GM12878 (cell line): Measurements from ENCODE around the gene PPFIBP1. TPM values are rescaled to one million over a fixed set of nuclear protein-coding genes. Genes with fewer than 3 reads are reported as not detected.

ENCODE experiments used
- ATAC-seq: fragments of 200-7000 bp; cut with Tn5 transposase; 3 replicates; pipeline ENCODE4 v1.9.1; 2020; ENCODE audit warnings: mild to moderate bottlenecking, moderate library complexity
- BruUV-seq: library from RNA; stranded (reverse); fragments of 400-500 nt; replicated peaks from 2 replicates; lab custom pipeline; 2021; lab: Mats Ljungman, UMichigan
- CTCF ChIA-PET: fragments of 300-600 bp; sonication (Branson Sonifier 250); formaldehyde crosslinking; extraction: SDS; loops from one replicate; lab custom pipeline; 2021; ENCODE audit warnings: inconsistent platforms; lab: Yijun Ruan, JAX
- POLR2A ChIA-PET: fragments of 350-600 bp; formaldehyde crosslinking; extraction: SDS; loops from one replicate; lab custom pipeline; 2021; ENCODE audit warnings: inconsistent platforms; lab: Charles Lee
- RAD21 ChIA-PET: fragments of 300-600 bp; sonication (Branson Sonifier 250); formaldehyde crosslinking; loops from one replicate; lab custom pipeline; 2023; ENCODE audit warnings: antibody characterized with exemption; ENCODE audit not compliant: unreplicated experiment; lab: Charles Lee
- SMC1A ChIA-PET: fragments of 300-600 bp; sonication (Branson Sonifier 250); formaldehyde crosslinking; loops from one replicate; lab custom pipeline; 2023; ENCODE audit not compliant: unreplicated experiment, uncharacterized antibody; lab: Charles Lee
- DNase-seq: peaks from one replicate; pipeline ENCODE4 v3.0.0-alpha.2; 2011; ENCODE audit warnings: low read depth, low spot score
- FAIRE-seq: peaks from 3 replicates; lab custom pipeline; 2011; peaks lifted over from hg19 to GRCh38; lab: Jason Lieb, UNC
- H2AFZ ChIP-seq: 2 replicates; pipeline ENCODE4 v1.6.0; 2011; ENCODE audit warnings: low read depth, low read length, control low read depth; ENCODE audit not compliant: control insufficient read depth
- H3K27ac ChIP-seq: 2 replicates; pipeline ENCODE4 v1.5.1; 2011; ENCODE audit warnings: control low read depth; ENCODE audit not compliant: control insufficient read depth, insufficient read depth
- H3K27me3 ChIP-seq, 2 experiments: replicated peaks in 1 of 2; 2 replicates each; pipeline versions ENCODE4 v1.6.0 to v1.6.1; 2011; ENCODE audit warnings: low read length in 1 of 2; ENCODE audit not compliant: control insufficient read depth in 2 of 2, insufficient read depth in 2 of 2
- H3K36me3 ChIP-seq, 2 experiments: 2 replicates each; pipeline ENCODE4 v1.5.1; 2011; ENCODE audit warnings: low read length in 1 of 2; ENCODE audit not compliant: control insufficient read depth in 2 of 2, insufficient read depth in 2 of 2
- H3K4me1 ChIP-seq: 2 replicates; pipeline ENCODE4 v1.6.1; 2011; ENCODE audit warnings: mild to moderate bottlenecking, low read length, moderate library complexity, mixed read lengths; ENCODE audit not compliant: control insufficient read depth, insufficient read depth
- H3K4me2 ChIP-seq: 2 replicates; pipeline ENCODE4 v1.6.0; 2011; ENCODE audit warnings: control low read depth; ENCODE audit not compliant: control insufficient read depth, insufficient read depth
- H3K4me3 ChIP-seq: fragments of 200-600 bp; sonication (generic); 2 replicates; pipeline ENCODE4 v1.5.1; 2016
- H3K79me2 ChIP-seq: 2 replicates; pipeline ENCODE4 v1.6.0; 2011; ENCODE audit warnings: low read length; ENCODE audit not compliant: control insufficient read depth, insufficient read depth
- H3K9ac ChIP-seq: 2 replicates; pipeline ENCODE4 v1.8.0; 2011; ENCODE audit warnings: low read length, control low read depth, mixed read lengths; ENCODE audit not compliant: control insufficient read depth, insufficient read depth
- H3K9me3 ChIP-seq: replicated peaks from 3 replicates; pipeline ENCODE4 v1.5.1; 2011; ENCODE audit warnings: mild to moderate bottlenecking, low read length; ENCODE audit not compliant: control insufficient read depth, insufficient read depth
- H4K20me1 ChIP-seq: 2 replicates; pipeline ENCODE4 v1.6.0; 2011; ENCODE audit not compliant: control insufficient read depth, insufficient read depth
- ATF7 ChIP-seq: fragments of 450-650 bp; IDR thresholded peaks from 2 replicates; pipeline ENCODE4 v1.6.1; 2016; ENCODE audit warnings: low read depth, mild to moderate bottlenecking
- BCLAF1 ChIP-seq: fragments of 450-650 bp; IDR thresholded peaks from 2 replicates; pipeline ENCODE4 v1.6.1; 2017; ENCODE audit warnings: antibody characterized with exemption, mild to moderate bottlenecking, moderate library complexity
- EGR1 ChIP-seq, 2 experiments: IDR thresholded peaks; 1 replicate in 1 of 2; 2 replicates in 1 of 2; pipeline ENCODE4 v1.6.1; 2011 to 2012; ENCODE audit warnings: low read depth in 2 of 2, low read length in 2 of 2, borderline replicate concordance in 1 of 2, mild to moderate bottlenecking in 1 of 2, moderate library complexity in 1 of 2
- HDAC6 ChIP-seq: fragments of 200-600 bp; sonication (generic); IDR thresholded peaks from one replicate; pipeline ENCODE4 v1.8.0; 2017; ENCODE audit warnings: antibody characterized with exemption; ENCODE audit not compliant: unreplicated experiment
- POLR2AphosphoS2 ChIP-seq: IDR thresholded peaks from 2 replicates; pipeline ENCODE4 v1.6.1; 2011; ENCODE audit warnings: low read depth, mild to moderate bottlenecking, low read length, improper control_type of control experiment, moderate library complexity
- RELA ChIP-seq: fragments of 450-650 bp; IDR thresholded peaks from 2 replicates; pipeline ENCODE4 v1.8.0; 2014; ENCODE audit warnings: borderline replicate concordance; ENCODE audit not compliant: partially characterized antibody
- SREBF1 ChIP-seq: IDR thresholded peaks from 2 replicates; pipeline ENCODE4 v1.6.1; 2012; ENCODE audit warnings: mild to moderate bottlenecking, low read length
- SUPT20H ChIP-seq: IDR thresholded peaks from 2 replicates; pipeline ENCODE4 v1.6.1; 2011; ENCODE audit warnings: low read depth, mild to moderate bottlenecking, low read length, moderate library complexity, borderline replicate concordance; ENCODE audit not compliant: control insufficient read depth
- TCF12 ChIP-seq: IDR thresholded peaks from 2 replicates; pipeline ENCODE4 v1.6.1; 2011; ENCODE audit warnings: low read depth, mild to moderate bottlenecking, low read length
- WGBS: methylation state at CpG from one replicate; pipeline ENCODE4 v1.1.6; 2016; ENCODE audit warnings: low lambda C conversion rate; ENCODE audit not compliant: insufficient replicate concordance, insufficient coverage; ENCODE audit errors: missing lambda C conversion rate; 5-methylcytosine and 5-hydroxymethylcytosine counted together
- in situ Hi-C: fragments of 300-500 bp; cut with MboI; formaldehyde crosslinking; loops from 9 replicates; pipeline ENCODE4 v1.14.3; 2018; ENCODE audit warnings: mixed read lengths
- intact Hi-C: fragments of 100-400 bp; cut with micrococcal nuclease; formaldehyde crosslinking; loops from one replicate; pipeline ENCODE4 v1.14.2; 2022; ENCODE audit not compliant: unreplicated experiment
- polyA plus RNA-seq, 11 experiments: library from polyadenylated mRNA; depleted of rRNA in 4 of 11; unstranded in 6 of 11; stranded (reverse) in 5 of 11; fragments of >200 nt; fragmentation: Nextera tagmentation in 4 of 11; fragmentation: Illumina TruSeq in 1 of 11; extraction: Ambion mirVana in 4 of 11; extraction: Trizol in 1 of 11; gene quantifications; 1 replicate in 1 of 11; 2 replicates in 10 of 11; pipeline versions ENCODE4 v1.2.1 to v1.2.3, GENCODE V29; 2011 to 2016; ENCODE audit warnings: inconsistent platforms in 2 of 11, missing spikeins in 2 of 11, low read depth in 1 of 11
- total RNA-seq, 4 experiments: library from RNA; depleted of rRNA in 3 of 4; stranded (reverse); fragments of >200 nt in 3 of 4; fragmentation: Illumina TruSeq in 1 of 4; extraction: Trizol in 1 of 4; gene quantifications; 2 replicates each; pipeline versions ENCODE4 v1.2.1 to v1.2.3, GENCODE V29; 2013 to 2021
- TF ChIP-seq, protein P1 (sequence below): fragments of 450-650 bp; formaldehyde crosslinking; IDR thresholded peaks from 2 replicates; pipeline ENCODE4 v1.4.0; 2022; ENCODE audit warnings: mild to moderate bottlenecking, moderate library complexity

The PPFIBP1 gene
- total and polyA plus RNA-seq, 10 of the 15 experiments (the other 5 are each of a cell fraction or from before 2014, with no cell fraction given) = 0.47 to 7.8 (median 3.6) TPM

GRCh38 chr12:27572486-27573255 lies 48.7 kb downstream of the PPFIBP1 start:
- ChIA-PET SMC1A (interaction anchor here (0.8 kb wide), 1 partner anchor 17 kb away, joined by 3 read pairs; no protein-coding TSS in a partner anchor), POLR2A (no interaction called here), CTCF (interaction anchor here (0.7 to 1.2 kb wide), 2 partner anchors 15 to 136 kb away, joined by 3 read pairs; no protein-coding TSS in a partner anchor), RAD21 (no interaction called here)
- intact Hi-C loops = no loop called here
- H3K4me2 ChIP-seq = no peak overlapping the region
- H3K27ac ChIP-seq = no peak overlapping the region
- DNase-seq = no peak
- 47% methylated on average over 2 of the region's 2 CpGs for WGBS
- H3K9me3 ChIP-seq = no peaks in the 10 kb centered on the region
- no peak for FAIRE-seq
- TF ChIP-seq, protein P1, sequence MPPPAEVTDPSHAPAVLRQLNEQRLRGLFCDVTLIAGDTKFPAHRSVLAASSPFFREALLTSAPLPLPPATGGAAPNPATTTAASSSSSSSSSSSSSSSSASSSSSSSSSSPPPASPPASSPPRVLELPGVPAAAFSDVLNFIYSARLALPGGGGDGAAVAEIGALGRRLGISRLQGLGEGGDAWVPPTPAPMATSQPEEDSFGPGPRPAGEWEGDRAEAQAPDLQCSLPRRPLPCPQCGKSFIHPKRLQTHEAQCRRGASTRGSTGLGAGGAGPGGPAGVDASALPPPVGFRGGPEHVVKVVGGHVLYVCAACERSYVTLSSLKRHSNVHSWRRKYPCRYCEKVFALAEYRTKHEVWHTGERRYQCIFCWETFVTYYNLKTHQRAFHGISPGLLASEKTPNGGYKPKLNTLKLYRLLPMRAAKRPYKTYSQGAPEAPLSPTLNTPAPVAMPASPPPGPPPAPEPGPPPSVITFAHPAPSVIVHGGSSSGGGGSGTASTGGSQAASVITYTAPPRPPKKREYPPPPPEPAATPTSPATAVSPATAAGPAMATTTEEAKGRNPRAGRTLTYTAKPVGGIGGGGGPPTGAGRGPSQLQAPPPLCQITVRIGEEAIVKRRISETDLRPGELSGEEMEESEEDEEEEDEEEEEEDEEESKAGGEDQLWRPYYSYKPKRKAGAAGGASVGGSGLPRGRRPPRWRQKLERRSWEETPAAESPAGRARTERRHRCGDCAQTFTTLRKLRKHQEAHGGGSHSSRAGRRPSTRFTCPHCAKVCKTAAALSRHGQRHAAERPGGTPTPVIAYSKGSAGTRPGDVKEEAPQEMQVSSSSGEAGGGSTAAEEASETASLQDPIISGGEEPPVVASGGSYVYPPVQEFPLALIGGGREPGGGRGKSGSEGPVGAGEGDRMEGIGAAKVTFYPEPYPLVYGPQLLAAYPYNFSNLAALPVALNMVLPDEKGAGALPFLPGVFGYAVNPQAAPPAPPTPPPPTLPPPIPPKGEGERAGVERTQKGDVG (CRISPR knock-in tag) = no peak
- H3K4me1 ChIP-seq = peaks cover 17% of the 10 kb centered on the region
- H3K36me3 ChIP-seq = no peaks in the 10 kb centered on the region
- H3K27me3 ChIP-seq = no peaks in the 10 kb centered on the region
- in situ Hi-C loops = no loop called here
- BruUV-seq = no TSS peak
- H3K9ac ChIP-seq = no peak overlapping the region
- no peak overlapping the region for H3K4me3 ChIP-seq
- H2AFZ ChIP-seq = no peak overlapping the region
- no peaks in the 10 kb centered on the region for H3K79me2 ChIP-seq
- no peak for ATAC-seq
- no peaks in the 10 kb centered on the region for H4K20me1 ChIP-seq

- Histone ChIP-seq H3K4me1 (peaks cover 23% of the 10 kb centered on the region), H3K79me2 (no peaks in the 10 kb centered on the region), H3K36me3 (no peaks in the 10 kb centered on the region), H3K9ac (no peak overlapping the region), H2AFZ (no peak overlapping the region), H3K4me3 (no peak overlapping the region), H3K27ac (no peak overlapping the region), H3K4me2 (no peak overlapping the region), H3K27me3 (no peaks in the 10 kb centered on the region), H3K9me3 (no peaks in the 10 kb centered on the region), H4K20me1 (no peaks in the 10 kb centered on the region)
- POLR2A ChIA-PET = no interaction called here
- no TSS peak for BruUV-seq
- in situ Hi-C loops = no loop called here
- ATAC-seq (no peak), FAIRE-seq (no peak), DNase-seq (no peak)
- SMC1A ChIA-PET = no interaction called here
- WGBS = 49% methylated on average over 3 of the region's 3 CpGs
- intact Hi-C loops = no loop called here
- RAD21 ChIA-PET = no interaction called here
- CTCF ChIA-PET = no interaction called here
- TF ChIP-seq ATF7 = no peak
- TF ChIP-seq POLR2AphosphoS2 = no peak
- no peak for TF ChIP-seq SREBF1
- no peak for TF ChIP-seq SUPT20H
- no peak for TF ChIP-seq EGR1 (IDR thresholded peaks at IDR 0.05; ENCODE audit: borderline replicate concordance in 1 of 2, low read depth in 2 of 2, low read length in 2 of 2)
- no peak for TF ChIP-seq BCLAF1
- TF ChIP-seq HDAC6 = no peak
- no peak for TF ChIP-seq TCF12
- TF ChIP-seq RELA = no peak
These were observed 50.0 kb downstream of the PPFIBP1 start for GRCh38 chr12:27573972-27574371.
